Tibial nerve (tissue), 4 donors: Measurements from ENCODE around the gene RTP2. TPM values are rescaled to one million over a fixed set of nuclear protein-coding genes. Genes with fewer than 3 reads are reported as not detected.
A peak's percentile ranks its signal among the peaks of the same experiment; 100 is the strongest.

Experiments used
- DNase-seq, 2 donors: peaks; one replicate each; pipeline ENCODE4 v3.0.0-alpha.2; 2019; ENCODE audit warnings: low spot score in 2 of 2
- H3K27ac ChIP-seq, 4 donors: fragments of 200-600 bp; sonication (generic) in 3 of 4; one replicate each; pipeline ENCODE4 v1.5.1; 2017 to 2019; ENCODE audit warnings: mild to moderate bottlenecking in 1 of 4
- H3K27me3 ChIP-seq, 2 donors: fragments of 200-600 bp; sonication (generic) in 1 of 2; one replicate each; pipeline versions ENCODE4 v1.5.1 to v1.6.0; 2017 to 2019
- H3K36me3 ChIP-seq, 3 donors: fragments of 200-600 bp; sonication (generic); one replicate each; pipeline ENCODE4 v1.5.1; 2018 to 2019
- H3K4me1 ChIP-seq, 4 donors: fragments of 200-600 bp; sonication (generic) in 3 of 4; one replicate each; pipeline ENCODE4 v1.5.1; 2017 to 2019
- H3K4me3 ChIP-seq, 4 donors: fragments of 200-600 bp; sonication (generic) in 3 of 4; one replicate each; pipeline ENCODE4 v1.5.1; 2017 to 2019; ENCODE audit warnings: mild to moderate bottlenecking in 1 of 4, moderate library complexity in 1 of 4
- H3K9me3 ChIP-seq, 4 donors: fragments of 200-600 bp; sonication (generic) in 3 of 4; one replicate each; pipeline ENCODE4 v1.5.1; 2017 to 2019
- EP300 ChIP-seq, 2 donors: sonication (generic); formaldehyde crosslinking; IDR thresholded peaks; one replicate each; pipeline ENCODE4 v1.6.1; 2017; ENCODE audit warnings: antibody characterized with exemption in 2 of 2, mild to moderate bottlenecking in 1 of 2
- POLR2A ChIP-seq, 2 donors: fragments of 450-650 bp; IDR thresholded peaks; one replicate each; pipeline ENCODE4 v1.6.1; 2017; ENCODE audit warnings: antibody characterized with exemption in 2 of 2, mild to moderate bottlenecking in 2 of 2, moderate library complexity in 2 of 2
- WGBS, 2 donors: methylation state at CpG; one replicate each; pipeline ENCODE4 v1.1.5; 2018; 5-methylcytosine and 5-hydroxymethylcytosine counted together
- total RNA-seq, 4 donors: library from RNA; depleted of rRNA; stranded (reverse); fragments of >200 nt; gene quantifications; one replicate each; pipeline ENCODE4 v1.1.0, GENCODE V29; 2016
- TF ChIP-seq, protein P1 (sequence below), 5 experiments: fragments of 200-600 bp in 3 of 5; fragments of 450-650 bp in 2 of 5; sonication (generic) in 3 of 5; IDR thresholded peaks; one replicate each; pipeline ENCODE4 v1.5.1; 2016 to 2019; ENCODE audit warnings: antibody characterized with exemption in 5 of 5, mild to moderate bottlenecking in 3 of 5, moderate library complexity in 2 of 5

Gene RTP2
- total RNA-seq, 4 donors from 2014 or later: not detected

- 5 to 6% methylated on average over 45 of the region's 45 CpGs for WGBS, 2 donors
- peaks cover 3 to 28% (median 16%) of the 10 kb centered on the region in 4 donors for H3K4me1 ChIP-seq
These were observed 41.1 kb upstream of the RTP2 start for GRCh38 chr3:187743195-187744141.

GRCh38 chr3:187742351-187743171 lies 40.2 kb upstream of the RTP2 start:
- Histone ChIP-seq H3K4me1 (peaks cover 0 to 25% (median 8%) of the 10 kb centered on the region in 4 donors), H3K36me3 (no peaks in the 10 kb centered on the region), H3K9me3 (no peaks in the 10 kb centered on the region), H3K27ac (peak overlapping the region; percentile 97 to 100 (median 98)), H3K4me3 (peak overlapping the region; percentile 76 to 91 (median 81)), H3K27me3 (no peaks in the 10 kb centered on the region)
- TF ChIP-seq EP300 (IDR thresholded peaks at IDR 0.05) (peak in 1 of 2 donors; percentile 35), POLR2A (IDR thresholded peaks at IDR 0.05) (peak in 1 of 2 donors; percentile 35)
- TF ChIP-seq, protein P1, sequence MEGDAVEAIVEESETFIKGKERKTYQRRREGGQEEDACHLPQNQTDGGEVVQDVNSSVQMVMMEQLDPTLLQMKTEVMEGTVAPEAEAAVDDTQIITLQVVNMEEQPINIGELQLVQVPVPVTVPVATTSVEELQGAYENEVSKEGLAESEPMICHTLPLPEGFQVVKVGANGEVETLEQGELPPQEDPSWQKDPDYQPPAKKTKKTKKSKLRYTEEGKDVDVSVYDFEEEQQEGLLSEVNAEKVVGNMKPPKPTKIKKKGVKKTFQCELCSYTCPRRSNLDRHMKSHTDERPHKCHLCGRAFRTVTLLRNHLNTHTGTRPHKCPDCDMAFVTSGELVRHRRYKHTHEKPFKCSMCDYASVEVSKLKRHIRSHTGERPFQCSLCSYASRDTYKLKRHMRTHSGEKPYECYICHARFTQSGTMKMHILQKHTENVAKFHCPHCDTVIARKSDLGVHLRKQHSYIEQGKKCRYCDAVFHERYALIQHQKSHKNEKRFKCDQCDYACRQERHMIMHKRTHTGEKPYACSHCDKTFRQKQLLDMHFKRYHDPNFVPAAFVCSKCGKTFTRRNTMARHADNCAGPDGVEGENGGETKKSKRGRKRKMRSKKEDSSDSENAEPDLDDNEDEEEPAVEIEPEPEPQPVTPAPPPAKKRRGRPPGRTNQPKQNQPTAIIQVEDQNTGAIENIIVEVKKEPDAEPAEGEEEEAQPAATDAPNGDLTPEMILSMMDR (IDR thresholded peaks at IDR 0.05): peak in 2 of 5 experiments; percentile 19 to 30
- 53% methylated on average over 13 of the region's 13 CpGs for WGBS, 2 donors
- peak in 1 of 2 donors; percentile 66 for DNase-seq

More at GRCh38 chr3:187743195-187744141, 41.1 kb upstream of the RTP2 start:
- no peaks in the 10 kb centered on the region for H3K9me3 ChIP-seq
- no peaks in the 10 kb centered on the region for H3K27me3 ChIP-seq
- TF ChIP-seq EP300 (IDR thresholded peaks at IDR 0.05) (peak in 1 of 2 donors; percentile 90), POLR2A (IDR thresholded peaks at IDR 0.05) (peak in 1 of 2 donors; percentile 30)
- TF ChIP-seq, protein P1 (IDR thresholded peaks at IDR 0.05): no peak
- peak; percentile 51 to 63 for DNase-seq
- peak overlapping the region; percentile 76 to 91 (median 81) for H3K4me3 ChIP-seq
- H3K36me3 ChIP-seq: no peaks in the 10 kb centered on the region
- peak overlapping the region; percentile 97 to 100 (median 98) for H3K27ac ChIP-seq

GRCh38 chr3:187741403-187742350 lies 39.3 kb upstream of the RTP2 start:
- Histone ChIP-seq H3K4me3 (peak overlapping the region; percentile 76 to 91 (median 81)), H3K27ac (peak overlapping the region; percentile 97 to 100 (median 98)), H3K36me3 (no peaks in the 10 kb centered on the region), H3K9me3 (no peaks in the 10 kb centered on the region), H3K4me1 (peaks cover 0 to 28% (median 12%) of the 10 kb centered on the region in 4 donors), H3K27me3 (no peaks in the 10 kb centered on the region)
- TF ChIP-seq EP300 (IDR thresholded peaks at IDR 0.05): peak in 1 of 2 donors; percentile 81
- TF ChIP-seq, protein P1 (IDR thresholded peaks at IDR 0.05): peak; percentile 80 to 88 (median 85)
- no peak for TF ChIP-seq POLR2A (IDR thresholded peaks at IDR 0.05)
- WGBS, 2 donors: 1 to 2% methylated on average over 35 of the region's 35 CpGs
- peak; percentile 57 to 63 for DNase-seq
